ENCODE results near the gene ROR1. TPM values are rescaled to one million over a fixed set of nuclear protein-coding genes. Genes with fewer than 3 reads are reported as not detected.

Gene ROR1
- total RNA-seq, 1 donor from 2014 or later, result 0.26 TPM

- no peaks in the 10 kb centered on the region for H3K27me3 ChIP-seq (ENCODE audit: control insufficient read depth, insufficient read depth, low read length)
- FAIRE-seq (no peak), DNase-seq (ENCODE audit: low read depth) (no peak)
- H3K4me3 ChIP-seq (ENCODE audit: low read depth, low read length), result no peak overlapping the region
- no peaks in the 10 kb centered on the region for H3K36me3 ChIP-seq (ENCODE audit: control insufficient read depth, insufficient read depth, low read length)
- TF ChIP-seq CTCF (IDR thresholded peaks at IDR 0.05; ENCODE audit: insufficient read depth, low read length, severe bottlenecking), result no peak
These were observed 174.1 kb downstream of the ROR1 start for GRCh38 chr1:63947904-63948303.

GRCh38 chr1:63950023-63950422 lies 176.2 kb downstream of the ROR1 start:
- no peak for TF ChIP-seq CTCF (IDR thresholded peaks at IDR 0.05; ENCODE audit: insufficient read depth, low read length, severe bottlenecking)
- no peaks in the 10 kb centered on the region for H3K27me3 ChIP-seq (ENCODE audit: control insufficient read depth, insufficient read depth, low read length)
- H3K36me3 ChIP-seq (ENCODE audit: control insufficient read depth, insufficient read depth, low read length), result no peaks in the 10 kb centered on the region
- no peak overlapping the region for H3K4me3 ChIP-seq (ENCODE audit: low read depth, low read length)
- no peak for FAIRE-seq
- DNase-seq (ENCODE audit: low read depth), result no peak

DNA sequence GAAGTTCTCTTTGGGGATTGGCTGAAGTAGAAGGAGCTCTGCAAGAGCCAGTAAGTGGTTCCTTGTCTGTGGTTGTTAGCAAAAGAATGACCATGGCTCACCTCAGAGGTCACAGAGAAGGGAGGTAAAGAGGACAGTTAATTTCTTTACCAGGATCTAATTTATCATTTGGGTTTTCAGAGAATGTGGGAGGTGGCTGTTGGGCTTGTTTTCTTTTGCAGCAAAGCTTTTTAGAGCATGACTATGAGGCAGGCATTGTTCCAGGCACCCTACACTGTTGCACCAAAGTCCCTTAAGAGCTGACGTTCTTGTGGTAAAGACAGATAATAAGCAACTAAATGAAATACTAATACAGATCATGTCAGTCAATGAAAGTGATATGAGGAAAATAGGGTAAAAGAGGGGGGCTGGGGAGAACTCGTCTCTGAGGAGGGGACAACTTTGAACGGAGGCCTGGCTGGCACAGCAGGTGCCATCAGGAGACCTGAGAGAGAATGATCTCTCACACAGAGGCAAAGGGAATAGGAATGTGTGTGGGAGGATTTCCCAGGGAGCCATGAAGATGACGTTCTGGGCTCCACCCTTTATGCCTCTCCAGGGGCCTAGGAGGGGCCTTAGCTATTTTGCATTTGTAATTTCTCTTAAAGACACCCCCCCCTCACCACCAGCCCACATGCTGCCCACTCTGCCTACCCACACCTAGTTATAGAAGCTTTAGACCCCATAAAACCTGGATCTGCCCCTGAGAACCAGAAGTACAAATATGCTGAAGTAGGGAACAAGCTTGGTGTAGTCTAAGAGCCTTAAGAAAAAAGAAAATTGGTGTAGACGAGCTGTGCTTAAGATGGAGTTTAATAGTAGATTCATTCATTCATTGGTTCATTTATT lies 177.5 kb downstream of the ROR1 start:
- Histone ChIP-seq H3K36me3 (ENCODE audit: control insufficient read depth, insufficient read depth, low read length) (no peaks in the 10 kb centered on the region), H3K4me3 (ENCODE audit: low read depth, low read length) (no peak overlapping the region), H3K27me3 (ENCODE audit: control insufficient read depth, insufficient read depth, low read length) (no peaks in the 10 kb centered on the region)
- DNase-seq (ENCODE audit: low read depth), result no peak
- TF ChIP-seq CTCF (IDR thresholded peaks at IDR 0.05; ENCODE audit: insufficient read depth, low read length, severe bottlenecking), result no peak
- no peak for FAIRE-seq

GRCh38 chr1:63954187-63954586 lies 180.4 kb downstream of the ROR1 start:
- DNase-seq (ENCODE audit: low read depth), result no peak
- H3K27me3 ChIP-seq (ENCODE audit: control insufficient read depth, insufficient read depth, low read length), result no peaks in the 10 kb centered on the region
- TF ChIP-seq CTCF (IDR thresholded peaks at IDR 0.05; ENCODE audit: insufficient read depth, low read length, severe bottlenecking), result no peak
- FAIRE-seq, result no peak
- H3K4me3 ChIP-seq (ENCODE audit: low read depth, low read length), result no peak overlapping the region
- H3K36me3 ChIP-seq (ENCODE audit: control insufficient read depth, insufficient read depth, low read length), result no peaks in the 10 kb centered on the region

- FAIRE-seq, result no peak
- no peak overlapping the region for H3K4me3 ChIP-seq (ENCODE audit: low read depth, low read length)
- DNase-seq (ENCODE audit: low read depth), result no peak
These were observed 181.7 kb downstream of the ROR1 start for GRCh38 chr1:63955370-63956145.

More at GRCh38 chr1:63955370-63956145, 181.7 kb downstream of the ROR1 start:
- no peaks in the 10 kb centered on the region for H3K27me3 ChIP-seq (ENCODE audit: control insufficient read depth, insufficient read depth, low read length)
- no peak for TF ChIP-seq CTCF (IDR thresholded peaks at IDR 0.05; ENCODE audit: insufficient read depth, low read length, severe bottlenecking)
- no peaks in the 10 kb centered on the region for H3K36me3 ChIP-seq (ENCODE audit: control insufficient read depth, insufficient read depth, low read length)
